Ovary (tissue), 9 donors: ENCODE data around the gene UBE2H. TPM values are rescaled to one million over a fixed set of nuclear protein-coding genes. Genes with fewer than 3 reads are reported as not detected.
"Not testable (repeated sequence)": the region's sequence is repeated elsewhere in the genome, so short reads cannot be mapped to it uniquely, and the experiment has no call there.

Experiments used
- DNase-seq, 5 donors: peaks; one replicate each; pipeline ENCODE4 v3.0.0-alpha.2; 2019 to 2020
- H3K27ac ChIP-seq, 2 donors: fragments of 200-600 bp; one replicate each; pipeline versions ENCODE4 v1.5.1 to v1.8.0; 2019 to 2022
- H3K27me3 ChIP-seq: fragments of 200-600 bp; one replicate; pipeline ENCODE4 v1.8.0; 2022
- H3K36me3 ChIP-seq: fragments of 200-600 bp; sonication (generic); one replicate; pipeline ENCODE4 v1.5.1; 2019
- H3K4me1 ChIP-seq: one replicate; pipeline ENCODE4 v1.8.1; 2013; ENCODE audit warnings: mild to moderate bottlenecking, moderate library complexity; ENCODE audit not compliant: insufficient read depth
- H3K4me3 ChIP-seq: fragments of 200-600 bp; sonication (generic); one replicate; pipeline ENCODE4 v1.5.1; 2017
- H3K9me3 ChIP-seq, 2 donors: fragments of 200-600 bp in 1 of 2; sonication (generic) in 1 of 2; one replicate each; pipeline versions ENCODE4 v1.5.1 to v1.8.1; 2013 to 2019; ENCODE audit warnings: mild to moderate bottlenecking in 1 of 2, moderate library complexity in 1 of 2
- EP300 ChIP-seq: sonication (generic); formaldehyde crosslinking; IDR thresholded peaks from one replicate; pipeline ENCODE4 v1.6.1; 2017; ENCODE audit warnings: antibody characterized with exemption
- POLR2A ChIP-seq: fragments of 450-650 bp; IDR thresholded peaks from one replicate; pipeline ENCODE4 v1.6.1; 2017; ENCODE audit warnings: antibody characterized with exemption, mild to moderate bottlenecking, moderate library complexity
- WGBS, 3 donors: extraction: QIAGEN DNeasy Blood & Tissue Kit in 1 of 3; methylation state at CpG; one replicate each; pipeline versions ENCODE4 v1.1.5 to v1.1.7; 2013 to 2017; 5-methylcytosine and 5-hydroxymethylcytosine counted together
- intact Hi-C, 4 donors: fragments of 100-400 bp; cut with DNase I; formaldehyde crosslinking; loops; one replicate each; pipeline versions ENCODE4 v1.11.0 to v1.15.1; 2022 to 2023
- polyA plus RNA-seq, 2 donors: library from polyadenylated mRNA; stranded (reverse); fragments of 200-250 nt in 1 of 2; fragments of 350-450 nt in 1 of 2; fragmentation: Illumina TruSeq in 1 of 2; extraction: RNeasy Lipid Tissue Mini Kit (QIAGEN cat#74804) in 1 of 2; gene quantifications; one replicate each; pipeline ENCODE4 v1.2.3, GENCODE V29; 2013 to 2014
- total RNA-seq, 7 donors: library from RNA; depleted of rRNA in 2 of 7; stranded (reverse); fragments of >200 nt in 2 of 7; fragmentation: NEBNext Ultra II Directional in 3 of 7; extraction: Animal tissue kit (Norgen Biotek cat#: 25700) in 3 of 7; gene quantifications; one replicate each; pipeline versions ENCODE4 v1.1.0 to v1.2.4, GENCODE V29; 2016 to 2023
- TF ChIP-seq, protein P1 (sequence below), 3 donors: fragments of 450-650 bp in 2 of 3; fragments of 200-600 bp in 1 of 3; IDR thresholded peaks; one replicate each; pipeline versions ENCODE4 v1.5.1 to v1.8.0; 2016 to 2022; ENCODE audit warnings: antibody characterized with exemption in 3 of 3, mild to moderate bottlenecking in 1 of 3
- donor health status: DM: no; HTN: no; CAD: no; lungs with moderate emphysema.
- donor health status: DM: no; HTN: no; CAD: no.
- donor health status: Bipolar disorder and iron deficiency.
- donor health status: DM: yes; HTN: yes; CAD: no.
- donor health status: DM: no; HTN: no; CAD: no.
- donor health status: DM: yes; HTN: yes; CAD: no.

Gene UBE2H
- total and polyA plus RNA-seq, 9 donors = 38.1 to 149 (median 64.7) TPM

- no peaks in the 10 kb centered on the region for H3K9me3 ChIP-seq
- 75 to 85% (median 80%) methylated on average over 4 of the region's 4 CpGs for WGBS, 3 donors
- no peak for DNase-seq
- no peak for TF ChIP-seq EP300
- TF ChIP-seq POLR2A = no peak
- TF ChIP-seq, protein P1, sequence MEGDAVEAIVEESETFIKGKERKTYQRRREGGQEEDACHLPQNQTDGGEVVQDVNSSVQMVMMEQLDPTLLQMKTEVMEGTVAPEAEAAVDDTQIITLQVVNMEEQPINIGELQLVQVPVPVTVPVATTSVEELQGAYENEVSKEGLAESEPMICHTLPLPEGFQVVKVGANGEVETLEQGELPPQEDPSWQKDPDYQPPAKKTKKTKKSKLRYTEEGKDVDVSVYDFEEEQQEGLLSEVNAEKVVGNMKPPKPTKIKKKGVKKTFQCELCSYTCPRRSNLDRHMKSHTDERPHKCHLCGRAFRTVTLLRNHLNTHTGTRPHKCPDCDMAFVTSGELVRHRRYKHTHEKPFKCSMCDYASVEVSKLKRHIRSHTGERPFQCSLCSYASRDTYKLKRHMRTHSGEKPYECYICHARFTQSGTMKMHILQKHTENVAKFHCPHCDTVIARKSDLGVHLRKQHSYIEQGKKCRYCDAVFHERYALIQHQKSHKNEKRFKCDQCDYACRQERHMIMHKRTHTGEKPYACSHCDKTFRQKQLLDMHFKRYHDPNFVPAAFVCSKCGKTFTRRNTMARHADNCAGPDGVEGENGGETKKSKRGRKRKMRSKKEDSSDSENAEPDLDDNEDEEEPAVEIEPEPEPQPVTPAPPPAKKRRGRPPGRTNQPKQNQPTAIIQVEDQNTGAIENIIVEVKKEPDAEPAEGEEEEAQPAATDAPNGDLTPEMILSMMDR (IDR thresholded peaks at IDR 0.05) = no peak
- intact Hi-C loops = no loop called here
- H3K4me3 ChIP-seq = no peak overlapping the region
- peaks cover 21% of the 10 kb centered on the region for H3K4me1 ChIP-seq
- H3K36me3 ChIP-seq = no peaks in the 10 kb centered on the region
- H3K27ac ChIP-seq = no peak overlapping the region
- H3K27me3 ChIP-seq = no peaks in the 10 kb centered on the region
Observed at GRCh38 chr7:129865093-129865924, 87.5 kb downstream of the UBE2H start.

GRCh38 chr7:129864676-129865075 lies 88.1 kb downstream of the UBE2H start:
- H3K36me3 ChIP-seq, DNase-seq, intact Hi-C loops, H3K27me3 ChIP-seq, H3K27ac ChIP-seq, H3K4me3 ChIP-seq, H3K9me3 ChIP-seq: not testable (repeated sequence)
- WGBS, 3 donors = 76 to 86% (median 80%) methylated on average over 8 of the region's 8 CpGs
- H3K4me1 ChIP-seq = peaks cover 21% of the 10 kb centered on the region

- TF ChIP-seq POLR2A (no peak), EP300 (no peak)
- Histone ChIP-seq H3K4me3 (no peak overlapping the region), H3K4me1 (peaks cover 19% of the 10 kb centered on the region), H3K27ac (peak overlapping the region in 1 of 2 donors; percentile 11), H3K27me3 (no peaks in the 10 kb centered on the region), H3K36me3 (no peaks in the 10 kb centered on the region), H3K9me3 (no peaks in the 10 kb centered on the region)
- intact Hi-C loops = no loop called here
- peak in 2 of 5 donors; percentile 19 to 39 for DNase-seq
- 3 to 6% (median 5%) methylated on average over 3 of the region's 3 CpGs for WGBS, 3 donors
Observed at GRCh38 chr7:129864042-129864441, 88.7 kb downstream of the UBE2H start.

- H3K4me1 ChIP-seq = peaks cover 19% of the 10 kb centered on the region
- no peak overlapping the region for H3K27ac ChIP-seq
- H3K27me3 ChIP-seq = no peaks in the 10 kb centered on the region
- H3K9me3 ChIP-seq = no peaks in the 10 kb centered on the region
- H3K36me3 ChIP-seq = no peaks in the 10 kb centered on the region
- intact Hi-C loops = no loop called here
- no peak for DNase-seq
- WGBS, 3 donors = 64 to 79% (median 69%) methylated on average over 3 of the region's 3 CpGs
- H3K4me3 ChIP-seq = no peak overlapping the region
- TF ChIP-seq POLR2A (no peak), EP300 (no peak)
- TF ChIP-seq, protein P1 (IDR thresholded peaks at IDR 0.05) = no peak
Observed at GRCh38 chr7:129862682-129863081, 90.1 kb downstream of the UBE2H start.

DNA sequence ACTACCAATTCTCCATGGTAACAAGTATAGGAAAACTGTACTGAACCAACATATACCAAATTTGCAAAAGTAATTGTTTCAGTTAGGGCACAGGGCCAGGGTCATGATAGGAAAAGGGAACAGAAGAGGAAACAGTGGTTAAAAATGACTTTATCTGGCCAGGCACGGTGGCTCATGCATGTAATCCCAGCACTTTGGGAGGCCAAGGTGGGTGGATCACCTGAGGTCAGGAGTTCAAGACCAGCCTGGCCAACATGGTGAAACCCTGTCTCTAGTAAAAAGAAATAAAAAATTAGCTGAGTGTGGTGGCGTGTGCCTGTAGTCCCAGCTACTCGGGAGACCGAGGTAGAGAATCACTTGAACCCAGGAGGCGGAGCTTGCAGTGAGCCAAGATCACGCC lies 92.0 kb downstream of the UBE2H start:
- H3K36me3 ChIP-seq, intact Hi-C loops, DNase-seq, H3K9me3 ChIP-seq, H3K4me3 ChIP-seq, H3K27me3 ChIP-seq, H3K27ac ChIP-seq: not testable (repeated sequence)
- H3K4me1 ChIP-seq = peaks cover 18% of the 10 kb centered on the region
- 80 to 83% (median 82%) methylated on average over 6 of the region's 6 CpGs for WGBS, 3 donors

DNA sequence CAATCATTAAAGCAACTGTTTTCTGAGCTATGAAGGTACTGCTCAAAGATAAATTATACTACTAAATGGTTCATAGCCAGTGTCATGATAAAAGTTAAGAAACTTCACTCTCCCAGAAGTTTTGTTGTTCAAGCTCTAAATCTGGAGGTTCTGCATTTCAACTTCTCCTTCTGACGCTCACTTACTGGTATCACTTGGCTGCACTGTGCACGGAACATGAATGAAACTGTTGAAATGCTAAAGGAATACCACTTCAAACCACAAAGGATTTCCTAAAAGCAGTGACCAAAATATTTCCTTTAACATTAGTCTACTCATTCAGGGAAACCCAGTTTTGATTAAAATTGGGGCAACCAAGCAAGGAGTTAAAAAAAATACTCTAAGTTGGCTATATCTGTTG lies 93.6 kb downstream of the UBE2H start:
- H3K27me3 ChIP-seq = no peaks in the 10 kb centered on the region
- TF ChIP-seq, protein P1 (IDR thresholded peaks at IDR 0.05) = no peak
- no peak for TF ChIP-seq POLR2A
- TF ChIP-seq EP300 = no peak
- no peak overlapping the region for H3K4me3 ChIP-seq
- DNase-seq = no peak
- peaks cover 10% of the 10 kb centered on the region for H3K4me1 ChIP-seq
- 46 to 56% (median 52%) methylated on average over 2 of the region's 2 CpGs for WGBS, 3 donors
- H3K9me3 ChIP-seq = no peaks in the 10 kb centered on the region
- no peaks in the 10 kb centered on the region for H3K36me3 ChIP-seq
- intact Hi-C loops = no loop called here
- H3K27ac ChIP-seq = no peak overlapping the region
